Activated CD4-positive, alpha-beta T cell treated with anti-CD3 and anti-CD28 coated beads for 4 hours (primary cell): ENCODE data around the gene ADGRG2.

ENCODE experiments used
- DNase-seq, 2 donors: peaks; one replicate each; pipeline ENCODE4 v3.0.0-alpha.2; 2020

ADGRG2 gene

GRCh38 chrX:19121898-19122640 lies at the start of gene ADGRG2:
Gene ADGRG2 (minus strand): TSS chrX:19122468. CDS start chrX:19068834, 53,634 bp downstream.
- no peak for DNase-seq

- DNase-seq, result no peak
Measured at GRCh38 chrX:19168609-19169008, 46.3 kb upstream of the ADGRG2 start.

- DNase-seq, result no peak
Measured at GRCh38 chrX:19162851-19163250, 40.6 kb upstream of the ADGRG2 start.

- no peak for DNase-seq
Measured at GRCh38 chrX:19156186-19156585, 33.9 kb upstream of the ADGRG2 start.

- DNase-seq, result no peak
Measured at GRCh38 chrX:19152762-19153161, 30.5 kb upstream of the ADGRG2 start.

GRCh38 chrX:19137067-19137466 lies 14.8 kb upstream of the ADGRG2 start:
- DNase-seq, result no peak

GRCh38 chrX:19133784-19134183 lies 11.5 kb upstream of the ADGRG2 start:
- no peak for DNase-seq

GRCh38 chrX:19133231-19133630 lies 11.0 kb upstream of the ADGRG2 start:
- DNase-seq, result no peak

- DNase-seq, result no peak
Measured at GRCh38 chrX:19130628-19131027, 8.4 kb upstream of the ADGRG2 start.

- no peak for DNase-seq
Measured at GRCh38 chrX:19129694-19130093, 7.4 kb upstream of the ADGRG2 start.

GRCh38 chrX:19127649-19128168 lies 5.4 kb upstream of the ADGRG2 start:
- DNase-seq, result no peak

- no peak for DNase-seq
Measured at GRCh38 chrX:19122641-19123009, 357 bp upstream of the ADGRG2 start.

- DNase-seq, result no peak
Measured at GRCh38 chrX:19121466-19121865, 802 bp downstream of the ADGRG2 start.

- no peak for DNase-seq
Measured at GRCh38 chrX:19110642-19111041, 11.6 kb downstream of the ADGRG2 start.

GRCh38 chrX:19107035-19107434 lies 15.2 kb downstream of the ADGRG2 start:
- no peak for DNase-seq

GRCh38 chrX:19100586-19100985 lies 21.7 kb downstream of the ADGRG2 start:
- DNase-seq, result no peak

GRCh38 chrX:19097553-19098283 lies 24.6 kb downstream of the ADGRG2 start:
- DNase-seq, result no peak

GRCh38 chrX:19096586-19096985 lies 25.7 kb downstream of the ADGRG2 start:
- DNase-seq, result no peak

- no peak for DNase-seq
Measured at GRCh38 chrX:19094654-19095053, 27.6 kb downstream of the ADGRG2 start.

- no peak for DNase-seq
Measured at GRCh38 chrX:19091596-19091995, 30.7 kb downstream of the ADGRG2 start.

- no peak for DNase-seq
Measured at GRCh38 chrX:19089555-19090040, 32.7 kb downstream of the ADGRG2 start.

GRCh38 chrX:19086102-19086772 lies 36.0 kb downstream of the ADGRG2 start:
- no peak for DNase-seq

- DNase-seq, result no peak
Measured at GRCh38 chrX:19085666-19086065, 36.6 kb downstream of the ADGRG2 start.

- no peak for DNase-seq
Measured at GRCh38 chrX:19075754-19076153, 46.5 kb downstream of the ADGRG2 start.
